Inflammatory macrophage (primary cell): ENCODE results near the gene NAV2.

ENCODE experiments used
- DNase-seq, 2 donors: peaks; one replicate each; pipeline ENCODE4 v3.0.0-alpha.2; 2020 to 2022

Gene NAV2

DNA sequence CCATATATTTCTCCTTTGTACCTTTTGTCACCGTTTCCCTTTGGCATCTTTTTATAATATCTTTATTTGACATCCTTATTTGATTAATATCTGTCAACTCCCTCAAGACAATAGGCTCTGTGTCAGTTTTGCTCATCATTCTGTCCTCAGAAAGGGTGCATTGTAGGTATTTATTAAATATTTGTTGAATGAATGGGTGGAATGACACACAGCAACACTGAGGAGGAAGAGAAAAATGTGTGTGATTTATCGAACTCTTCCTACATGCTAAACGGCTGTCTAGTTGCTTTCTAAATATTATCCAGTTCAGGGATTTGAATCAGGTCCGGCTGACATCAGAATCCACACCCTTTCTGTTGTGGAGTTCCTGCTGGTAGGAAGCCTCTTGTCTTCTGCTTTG is 98.2 kb downstream of the NAV2 start:
- no peak for DNase-seq

DNA sequence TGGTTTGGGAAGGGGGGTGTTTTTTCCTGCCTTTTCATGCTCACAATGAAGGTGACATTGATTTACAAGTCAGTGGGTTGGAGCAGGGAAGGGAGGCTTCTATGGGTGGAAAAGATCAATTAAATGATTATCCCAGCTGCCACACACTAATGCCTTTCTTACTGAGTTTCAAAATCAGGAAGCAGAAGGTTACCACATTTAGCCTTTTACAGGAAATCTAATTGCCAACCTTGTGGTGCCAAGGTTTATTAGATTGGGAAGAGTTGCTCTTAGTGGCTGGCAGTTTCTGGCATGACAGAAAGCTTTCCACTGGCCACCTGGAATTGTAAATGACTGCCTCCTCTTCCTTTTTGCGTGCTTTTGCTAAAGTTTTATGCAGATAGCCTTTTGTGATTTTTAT is 98.7 kb downstream of the NAV2 start:
- DNase-seq = no peak

DNA sequence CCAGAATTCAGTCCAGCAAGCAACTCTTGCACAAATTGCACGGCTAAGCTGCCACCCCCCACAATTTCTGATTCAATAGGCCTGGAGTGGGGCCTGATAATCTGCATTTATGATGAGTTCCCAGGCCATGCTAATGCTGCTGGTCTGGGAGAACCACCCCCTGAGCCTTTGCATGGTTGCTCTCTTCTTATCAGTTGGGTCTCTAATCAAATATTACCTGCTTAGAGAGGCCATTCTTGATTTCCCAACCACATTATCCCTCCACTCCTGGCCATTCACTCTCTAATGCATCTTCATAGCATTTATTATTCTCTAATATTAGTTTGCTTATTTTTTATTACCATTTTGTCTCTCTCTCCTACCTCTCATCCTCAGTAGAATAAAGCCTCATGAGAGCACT is 99.5 kb downstream of the NAV2 start:
- DNase-seq = no peak

DNA sequence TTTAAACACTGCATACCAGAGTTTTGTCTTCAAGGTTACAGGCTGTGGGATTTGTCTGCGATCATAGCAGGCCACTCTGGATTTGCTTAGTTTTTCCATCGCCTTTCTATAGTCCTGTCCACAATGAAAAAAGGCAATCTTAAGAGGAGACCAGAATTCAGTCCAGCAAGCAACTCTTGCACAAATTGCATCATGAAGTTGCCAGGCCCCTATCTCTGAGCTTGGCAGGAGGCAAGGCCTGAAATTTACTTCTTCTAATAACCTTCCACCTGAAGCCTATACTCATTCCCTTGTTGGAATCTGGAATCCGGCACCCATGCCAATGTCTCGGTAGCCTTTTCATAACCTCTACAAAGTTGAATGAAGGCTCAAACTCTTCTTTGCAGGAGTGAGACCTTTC is 100.1 kb downstream of the NAV2 start:
- DNase-seq = no peak

DNA sequence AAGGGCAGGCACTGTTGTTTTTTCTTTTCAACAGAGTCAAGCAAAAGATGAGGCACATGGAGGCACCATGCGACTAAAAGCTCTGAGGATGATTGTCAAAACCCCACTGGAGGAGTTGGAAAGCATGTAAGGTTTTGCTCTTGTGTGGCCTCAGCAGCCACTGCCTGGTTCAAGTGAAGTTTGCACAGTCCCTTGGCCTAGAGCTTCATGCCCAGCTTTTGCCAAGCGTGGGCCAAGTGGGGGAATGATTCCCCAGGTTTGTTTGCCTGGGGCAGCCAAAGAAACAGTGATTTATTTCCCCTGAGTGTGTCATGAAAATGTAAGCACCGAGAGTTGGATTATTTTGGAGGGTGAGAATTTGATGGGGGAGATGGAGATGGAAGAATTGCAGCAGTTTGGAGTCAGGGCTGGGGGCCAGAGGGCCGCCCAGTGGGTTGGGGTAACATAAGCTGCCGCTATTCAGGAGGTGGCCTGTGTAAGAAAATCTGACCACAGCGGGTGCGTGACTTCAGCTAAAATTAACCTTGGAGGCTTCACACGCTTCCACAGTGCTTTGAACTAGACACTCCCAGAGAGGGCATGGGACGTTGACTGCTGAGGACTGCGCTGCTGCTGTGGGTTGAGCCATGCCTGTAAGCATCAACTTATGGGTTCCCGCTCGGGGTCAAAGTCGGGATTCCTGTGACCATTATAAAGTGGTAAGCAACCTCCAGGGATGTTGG is 100.7 kb downstream of the NAV2 start:
- no peak for DNase-seq

DNA sequence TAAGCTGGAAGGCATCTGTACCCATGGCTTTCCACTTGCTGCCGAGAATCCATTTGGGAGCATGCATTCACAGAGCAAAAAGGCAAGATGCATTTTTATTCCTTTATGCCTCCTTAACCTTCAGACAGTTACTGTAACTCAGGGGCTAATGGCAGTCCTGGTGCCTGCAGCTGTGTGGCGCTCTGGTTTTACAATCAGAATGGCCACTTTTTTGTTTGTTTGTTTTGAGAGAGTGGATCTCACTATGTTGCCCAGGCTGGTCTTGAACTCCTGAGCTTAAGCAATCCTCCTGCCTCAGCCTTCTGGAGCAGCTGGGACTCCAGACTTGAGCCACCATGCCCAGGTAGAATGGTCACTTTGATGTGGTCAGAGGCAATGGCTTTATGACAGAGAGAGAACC is 101.8 kb downstream of the NAV2 start:
- no peak for DNase-seq

DNA sequence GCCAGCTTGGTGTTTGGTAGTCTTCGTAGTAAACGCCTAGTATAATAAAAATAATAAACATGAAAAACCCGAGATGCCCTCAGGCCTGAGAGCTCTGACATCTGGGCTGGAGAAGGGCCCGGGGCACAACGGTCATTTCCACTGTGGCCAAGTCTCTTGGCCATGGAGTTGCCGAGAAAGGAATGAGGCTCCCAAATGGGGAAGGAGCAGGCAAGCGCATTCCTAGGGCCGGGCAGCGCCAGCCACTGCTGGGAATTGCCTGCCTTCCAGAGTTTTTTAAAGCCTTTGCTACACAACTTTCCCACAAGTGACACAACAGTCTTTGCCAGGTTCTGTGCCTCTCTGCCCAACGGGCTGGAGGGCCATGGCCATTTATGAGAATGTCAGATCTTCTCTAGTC is 103.4 kb downstream of the NAV2 start:
- no peak for DNase-seq

DNA sequence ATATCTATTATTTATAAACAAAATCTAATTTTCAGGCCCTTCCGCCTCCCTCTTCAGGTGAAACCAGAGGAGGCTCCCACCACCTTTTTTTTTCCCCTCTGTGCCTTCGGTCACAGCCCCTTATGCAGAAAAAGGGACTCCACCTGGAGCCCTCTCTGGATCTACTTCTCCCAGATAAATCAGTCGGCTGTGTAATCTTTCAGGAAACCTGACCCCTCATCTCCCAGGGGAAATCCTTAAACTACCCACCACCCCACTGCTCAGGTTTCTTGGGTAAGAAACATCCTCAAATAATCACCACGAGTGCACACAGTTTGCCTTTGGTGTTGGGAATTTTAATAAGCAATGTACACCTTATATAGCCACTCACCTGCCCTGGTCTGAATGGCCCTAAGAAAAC is 104.2 kb downstream of the NAV2 start:
- DNase-seq = no peak

DNA sequence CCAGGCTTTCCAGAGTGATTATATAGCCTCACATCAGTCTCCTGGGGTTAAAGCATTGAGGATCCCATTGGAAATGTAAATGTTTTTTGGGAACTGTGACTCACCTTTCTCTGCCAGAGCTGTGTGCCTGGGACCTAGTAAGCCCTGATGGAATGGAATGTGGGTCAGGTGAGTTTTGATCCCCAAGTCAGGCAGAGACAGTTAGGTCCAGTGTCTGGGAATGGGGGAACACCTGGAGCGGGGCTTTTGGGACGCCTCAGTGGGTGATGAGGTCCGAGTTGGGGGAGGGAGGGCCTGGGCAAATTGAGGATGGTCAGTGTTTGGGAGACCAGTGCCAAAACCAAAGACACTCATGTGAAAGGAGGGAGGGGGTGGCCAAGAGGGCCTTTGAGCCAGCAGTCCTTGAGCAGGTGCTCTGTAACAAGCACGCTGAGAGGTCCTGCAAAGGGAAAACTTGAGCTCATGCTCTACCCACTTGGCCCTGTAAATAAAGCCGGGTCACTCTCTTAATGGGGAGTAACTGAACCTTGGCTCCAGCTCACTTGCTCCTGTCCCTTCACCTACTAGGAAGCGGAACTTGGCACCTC is 104.7 kb downstream of the NAV2 start:
- DNase-seq = no peak

DNA sequence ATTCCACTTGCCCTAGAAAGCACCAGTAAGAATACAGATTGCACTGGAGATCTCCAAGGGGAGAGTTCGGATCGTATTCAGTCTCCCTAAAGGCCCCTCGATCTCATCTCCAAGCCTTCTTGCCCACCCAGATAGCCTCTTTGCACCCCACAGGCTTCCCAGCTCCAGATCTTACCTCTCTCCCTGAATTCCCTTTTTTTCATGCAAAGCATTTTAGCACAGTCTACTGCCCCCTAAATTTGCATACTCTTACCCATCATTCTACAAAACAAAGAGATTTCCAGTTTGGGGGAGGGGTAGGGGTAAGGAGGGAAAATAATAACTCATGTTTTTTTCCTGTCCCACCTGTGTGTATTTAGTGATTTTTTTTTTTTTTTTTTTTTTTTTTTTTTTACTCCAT is 105.2 kb downstream of the NAV2 start:
- DNase-seq = no peak

DNA sequence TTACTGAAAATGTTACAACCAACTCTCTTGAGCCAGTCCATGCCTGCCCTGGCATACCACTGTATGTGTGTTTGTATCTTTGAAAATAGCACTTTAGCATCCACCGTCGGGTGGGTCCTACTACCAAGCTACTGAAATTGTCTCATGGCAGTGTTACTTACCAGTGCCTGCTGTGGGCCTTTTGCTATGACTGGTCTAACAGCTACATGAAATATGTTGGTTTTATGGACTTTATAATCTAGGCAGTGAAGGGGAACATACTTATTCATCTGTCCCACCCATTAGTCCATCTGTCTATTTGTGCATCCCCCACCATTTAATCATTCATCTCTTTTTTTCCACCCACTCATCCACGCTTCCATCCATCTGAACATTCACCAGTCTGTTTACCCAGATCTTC is 106.0 kb downstream of the NAV2 start:
- no peak for DNase-seq

DNA sequence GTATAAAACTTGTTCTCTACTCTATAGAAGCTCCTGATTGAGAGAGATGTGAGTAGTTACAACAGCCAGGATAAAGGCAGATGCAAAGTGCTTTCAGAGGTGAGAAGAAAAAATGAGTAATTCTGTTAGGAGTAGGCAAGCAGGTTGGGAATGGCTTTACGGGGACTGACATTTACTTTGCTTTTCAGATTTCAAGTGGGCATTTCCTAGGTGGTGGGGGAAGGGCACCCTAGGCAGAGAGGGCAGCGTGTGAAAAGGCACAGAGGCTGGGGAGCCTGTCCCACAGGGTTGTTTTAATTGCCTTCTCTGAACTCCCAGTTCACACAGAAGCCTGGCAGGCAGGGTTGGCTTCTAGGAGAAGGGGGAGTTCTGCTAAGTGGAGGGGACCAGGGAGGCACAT is 106.5 kb downstream of the NAV2 start:
- no peak for DNase-seq

DNA sequence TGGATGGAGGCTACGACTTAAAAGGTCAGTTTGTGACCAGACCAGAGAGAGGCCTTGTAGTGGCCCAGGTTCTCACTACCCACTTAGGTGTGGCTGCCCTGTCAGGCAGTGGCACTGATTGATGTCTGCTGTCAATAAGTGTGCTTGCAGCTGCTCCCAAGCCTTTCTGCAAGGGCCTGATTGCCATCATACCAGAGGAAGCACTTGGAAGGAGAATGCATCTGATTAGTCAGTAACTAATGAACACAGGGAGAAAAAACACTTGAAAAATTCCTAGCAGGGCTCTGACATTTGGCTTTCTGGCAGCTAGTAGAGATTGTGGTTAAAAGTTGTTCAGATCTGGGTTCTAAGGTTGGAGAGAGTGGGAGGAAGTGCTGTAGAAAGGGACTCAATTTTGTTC is 107.5 kb downstream of the NAV2 start:
- DNase-seq = no peak

DNA sequence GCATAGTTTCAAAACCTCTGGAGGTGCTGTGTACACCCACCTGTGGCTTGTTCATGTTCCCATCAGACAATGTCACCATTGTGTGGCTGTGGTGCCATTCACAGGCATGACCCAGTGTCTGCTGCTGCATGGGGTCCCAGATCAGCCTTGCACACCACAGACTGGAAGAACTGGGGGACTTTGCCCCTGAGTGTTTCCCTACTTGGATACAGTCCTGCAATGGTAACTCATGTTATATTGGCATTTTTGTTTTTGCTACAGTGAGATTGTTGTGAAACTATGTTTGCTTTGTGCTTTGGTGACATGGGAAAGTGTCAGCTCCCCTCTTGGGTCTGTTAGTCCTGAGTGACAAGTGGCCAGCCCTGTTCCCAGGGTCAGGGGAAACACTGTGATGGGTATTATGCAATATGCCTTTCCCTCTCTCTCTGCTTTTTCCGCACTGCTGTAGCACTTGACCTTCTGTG is 108.8 kb downstream of the NAV2 start:
- no peak for DNase-seq

DNA sequence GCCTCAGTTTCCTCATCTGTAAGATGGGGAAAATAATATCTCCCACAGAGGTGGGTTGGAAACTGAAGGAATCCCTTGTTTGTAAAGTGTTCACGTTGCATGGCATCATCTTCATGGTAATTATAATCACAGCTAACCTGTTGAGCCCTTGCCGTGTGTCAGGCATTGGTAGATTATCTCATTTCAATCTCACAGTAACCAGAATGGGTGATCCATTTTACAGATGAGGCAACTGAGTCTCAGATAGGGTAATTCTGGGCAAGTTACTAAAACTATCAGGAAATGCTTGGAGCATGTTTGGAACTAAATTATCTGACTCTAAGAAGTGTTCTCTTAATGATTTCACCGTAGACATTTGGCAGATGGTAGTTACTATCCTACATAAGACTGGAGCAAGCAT is 109.4 kb downstream of the NAV2 start:
- DNase-seq = no peak

DNA sequence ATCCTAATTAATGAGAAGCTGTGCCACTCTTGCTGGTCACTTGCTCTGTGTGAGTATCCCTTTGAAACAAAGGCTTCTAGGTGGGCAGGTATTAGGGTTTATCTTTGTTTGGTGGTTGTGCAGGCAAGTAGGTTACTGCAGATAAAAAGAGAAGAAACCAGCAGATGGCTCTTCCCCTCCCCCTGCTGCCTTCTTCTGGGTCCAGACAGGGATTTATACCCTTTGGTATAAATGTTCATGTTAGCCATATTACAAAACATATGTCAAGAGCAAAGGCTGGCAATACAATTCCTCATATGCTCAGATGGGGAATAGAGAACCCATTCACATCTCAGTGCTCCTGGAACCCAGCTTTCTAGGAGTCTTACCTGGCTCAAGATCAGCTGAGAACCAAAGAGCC is 109.9 kb downstream of the NAV2 start:
- DNase-seq = no peak

DNA sequence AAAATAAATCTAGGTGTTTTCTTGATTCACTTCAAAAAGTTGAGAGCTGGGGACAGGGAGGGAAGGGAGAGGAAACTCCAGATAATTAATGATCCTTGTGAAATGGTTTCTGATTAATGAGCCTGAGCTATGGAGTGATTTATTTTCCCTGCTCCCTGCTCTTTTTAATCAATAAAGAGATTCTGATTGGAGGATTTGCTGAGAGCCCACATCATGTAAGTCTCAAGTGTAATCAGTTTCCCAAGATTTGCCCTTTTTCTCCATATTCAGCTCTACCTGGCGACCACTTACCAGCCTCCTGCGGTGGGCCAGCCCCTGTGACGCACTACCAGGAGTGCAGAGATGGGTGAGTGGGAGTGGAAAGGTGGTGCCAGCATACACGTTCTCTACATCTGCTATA is 114.0 kb downstream of the NAV2 start:
- DNase-seq = no peak

DNA sequence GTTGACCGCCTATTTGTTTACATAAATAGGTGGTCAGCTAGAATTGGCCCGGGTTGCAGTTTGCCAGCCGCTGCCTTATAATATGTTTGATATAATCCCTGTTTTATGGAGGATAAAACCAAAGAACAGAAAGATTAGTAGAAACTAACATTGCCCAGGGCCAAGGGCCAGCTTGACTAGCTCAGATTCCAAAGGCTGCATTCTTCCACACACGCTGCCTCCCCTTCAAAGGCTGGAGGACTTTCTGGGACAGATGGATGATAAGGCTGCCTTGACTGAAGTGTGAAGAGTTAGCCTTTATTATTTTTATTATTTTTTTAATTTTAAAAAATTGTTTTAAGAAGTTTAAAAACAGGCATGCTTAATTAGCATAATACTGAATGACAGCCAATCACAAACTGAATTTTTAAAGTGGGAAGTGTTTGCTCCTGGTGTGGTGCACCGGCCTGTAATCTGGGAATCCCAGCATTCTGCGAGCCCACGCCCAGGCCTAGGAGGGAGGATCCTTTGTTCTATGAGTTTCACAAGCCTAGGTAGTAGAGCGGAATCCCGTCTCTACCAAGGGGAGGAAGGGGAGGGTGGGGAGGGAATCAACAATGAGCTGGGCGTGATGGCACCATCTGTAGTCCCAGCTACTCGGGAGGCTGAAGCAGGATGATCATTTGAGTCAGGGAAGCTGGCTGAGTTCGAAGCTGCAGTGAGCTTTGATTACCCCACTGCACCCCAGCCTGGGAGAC is 114.9 kb downstream of the NAV2 start:
- DNase-seq = no peak

DNA sequence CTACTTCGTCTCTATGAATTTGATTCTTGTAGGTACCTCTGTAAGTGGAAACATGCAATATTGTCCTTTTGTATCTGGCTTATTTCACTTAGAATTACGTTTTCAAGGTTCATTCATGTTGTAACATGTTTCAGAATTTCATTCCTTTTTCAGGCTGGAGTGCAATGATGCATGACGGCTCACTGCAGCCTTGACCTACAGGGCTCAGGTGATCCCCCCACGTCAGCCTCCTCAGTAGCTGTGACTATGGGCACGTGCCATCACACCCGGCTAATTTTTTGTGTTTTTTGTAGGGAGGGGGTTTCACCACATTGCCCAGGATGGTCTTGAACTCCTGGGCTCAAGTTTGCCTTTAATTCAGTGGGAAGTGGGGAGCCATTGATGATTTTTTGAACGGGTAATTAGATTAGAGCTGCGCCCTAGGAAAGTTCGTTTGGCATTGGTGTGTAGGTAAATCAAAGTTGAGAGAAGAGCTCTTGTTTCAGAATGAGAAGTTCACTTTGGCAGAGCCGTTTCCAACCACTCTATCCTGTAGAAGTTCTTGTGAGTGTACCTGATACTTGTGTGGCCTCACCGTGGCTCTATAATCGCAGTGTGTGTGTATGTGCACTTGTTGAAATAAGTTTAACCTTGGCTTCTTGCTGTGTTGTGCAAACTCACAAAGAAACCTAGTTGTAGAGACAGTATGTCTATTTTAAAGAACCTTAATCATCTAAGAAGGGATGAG is 115.9 kb downstream of the NAV2 start:
- peak in 1 of 2 donors; percentile 31 for DNase-seq

DNA sequence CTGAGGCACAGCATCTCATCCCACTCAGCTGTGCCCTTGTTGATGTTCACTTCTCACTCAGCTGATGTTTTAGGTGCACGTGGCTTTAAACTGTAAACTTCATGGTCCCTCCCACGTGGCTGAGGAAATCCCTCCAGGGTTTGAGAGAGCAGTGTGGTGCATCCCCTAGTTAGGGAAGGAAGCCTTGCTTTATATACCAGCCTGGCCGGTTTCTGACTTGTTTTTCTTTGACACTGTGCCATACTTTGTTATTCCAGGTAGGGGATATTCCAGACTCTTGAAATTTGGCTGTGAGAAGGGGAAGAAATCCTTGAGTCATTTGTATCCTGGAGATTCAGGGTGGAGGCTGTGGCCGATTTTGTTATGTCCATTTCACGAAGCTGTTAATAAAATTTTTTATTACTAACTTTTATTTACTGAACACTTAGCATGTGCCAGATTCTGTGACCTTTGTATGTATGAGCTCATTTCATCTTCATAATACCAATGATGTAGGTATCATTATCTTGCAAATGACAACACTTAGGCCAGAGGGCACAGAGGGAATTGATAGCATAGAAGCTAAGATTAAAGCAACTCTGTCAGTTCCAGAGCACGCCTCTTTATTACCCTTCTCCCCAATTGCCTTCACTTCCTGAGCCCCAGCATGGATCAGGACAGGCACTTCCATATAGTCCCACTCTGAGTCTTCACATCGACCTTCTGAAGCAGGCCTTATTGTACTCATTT is 116.6 kb downstream of the NAV2 start:
- no peak for DNase-seq

DNA sequence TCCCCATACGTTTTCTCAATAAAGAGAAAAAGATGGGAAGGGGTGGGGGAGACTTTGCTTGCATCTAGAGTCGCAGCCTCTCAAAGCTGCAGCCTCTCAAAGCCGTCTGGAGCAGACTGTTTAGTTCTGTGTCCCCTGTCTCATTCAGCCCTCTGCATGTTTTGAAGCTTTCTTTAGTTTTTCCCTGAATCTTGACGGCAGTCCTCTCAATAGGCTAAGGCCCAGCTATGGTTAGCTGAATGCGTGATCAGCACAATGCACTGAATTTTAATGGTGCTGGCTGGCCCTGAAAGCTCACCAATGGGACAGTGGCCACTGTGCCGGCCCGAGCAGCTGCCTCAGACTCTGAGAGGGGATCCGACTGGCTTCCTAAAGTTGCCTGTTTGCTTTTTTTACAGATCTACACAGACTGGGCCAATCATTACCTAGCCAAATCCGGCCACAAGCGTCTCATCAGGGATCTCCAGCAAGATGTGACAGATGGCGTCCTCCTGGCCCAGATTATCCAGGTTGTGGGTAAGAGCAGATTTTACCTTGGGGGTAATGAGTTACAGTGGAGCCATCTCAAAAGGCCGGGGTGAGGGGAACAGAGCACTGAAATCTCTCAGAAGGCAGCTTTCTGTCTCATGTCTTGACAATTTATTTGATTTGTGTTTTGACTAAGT is 119.6 kb downstream of the NAV2 start:
- DNase-seq = no peak

DNA sequence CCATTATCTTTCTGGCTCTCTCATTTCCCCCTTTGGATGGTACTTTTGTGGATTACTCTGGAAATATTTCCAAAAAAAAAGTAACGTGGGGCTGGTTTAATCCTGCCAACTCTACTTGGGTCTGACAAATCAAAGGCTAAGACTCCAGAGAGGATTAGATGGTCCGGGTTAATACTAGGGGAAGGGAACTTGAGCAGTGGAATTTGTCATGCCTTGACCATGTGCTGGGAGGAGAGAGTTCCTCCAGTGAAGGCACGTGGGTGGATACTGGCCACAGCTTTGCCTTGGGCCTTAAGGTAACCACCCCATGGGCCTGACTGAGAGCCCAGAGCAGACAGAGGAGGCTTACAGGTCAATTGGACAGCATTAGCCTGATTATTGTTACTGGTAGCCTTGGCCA is 120.3 kb downstream of the NAV2 start:
- peak in 1 of 2 donors; percentile 12 for DNase-seq
